GM08714 (cell line): ENCODE data around the gene MYL6.

Experiments
- H3K4me3 ChIP-seq: fragments of 200-500 bp; sonication (Bioruptor generic); 2 replicates; pipeline ENCODE4 v1.5.1; 2014; ENCODE audit warnings: mild to moderate bottlenecking, low read length, inconsistent platforms
- ZNF274 ChIP-seq: IDR thresholded peaks from 2 replicates; pipeline ENCODE4 v1.6.1; 2012; ENCODE audit warnings: mild to moderate bottlenecking, low read depth, low read length

MYL6 gene

GRCh38 chr12:56143870-56144269 lies 14.3 kb upstream of the MYL6 start:
- no peak for TF ChIP-seq ZNF274
- no peak overlapping the region for H3K4me3 ChIP-seq

DNA sequence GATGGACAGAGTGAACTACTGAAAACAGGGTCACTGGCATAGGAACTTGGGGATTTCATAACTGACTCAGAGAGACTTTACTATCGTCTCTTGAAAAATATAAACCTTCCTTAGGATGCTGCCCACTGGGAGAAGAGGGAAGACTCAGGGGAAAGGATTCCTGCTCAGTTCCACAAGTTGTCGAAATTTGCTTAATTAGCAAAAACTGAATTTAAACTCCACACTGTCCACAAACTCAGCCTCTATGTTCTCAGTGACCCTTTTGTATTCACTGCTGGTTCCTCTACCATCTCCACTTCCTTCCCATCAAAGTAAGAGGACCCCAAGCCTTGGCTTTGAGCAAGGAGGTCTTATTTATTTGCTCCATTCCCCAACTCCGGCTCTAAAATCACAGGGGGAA lies 12.9 kb upstream of the MYL6 start:
- H3K4me3 ChIP-seq = no peak overlapping the region
- no peak for TF ChIP-seq ZNF274

DNA sequence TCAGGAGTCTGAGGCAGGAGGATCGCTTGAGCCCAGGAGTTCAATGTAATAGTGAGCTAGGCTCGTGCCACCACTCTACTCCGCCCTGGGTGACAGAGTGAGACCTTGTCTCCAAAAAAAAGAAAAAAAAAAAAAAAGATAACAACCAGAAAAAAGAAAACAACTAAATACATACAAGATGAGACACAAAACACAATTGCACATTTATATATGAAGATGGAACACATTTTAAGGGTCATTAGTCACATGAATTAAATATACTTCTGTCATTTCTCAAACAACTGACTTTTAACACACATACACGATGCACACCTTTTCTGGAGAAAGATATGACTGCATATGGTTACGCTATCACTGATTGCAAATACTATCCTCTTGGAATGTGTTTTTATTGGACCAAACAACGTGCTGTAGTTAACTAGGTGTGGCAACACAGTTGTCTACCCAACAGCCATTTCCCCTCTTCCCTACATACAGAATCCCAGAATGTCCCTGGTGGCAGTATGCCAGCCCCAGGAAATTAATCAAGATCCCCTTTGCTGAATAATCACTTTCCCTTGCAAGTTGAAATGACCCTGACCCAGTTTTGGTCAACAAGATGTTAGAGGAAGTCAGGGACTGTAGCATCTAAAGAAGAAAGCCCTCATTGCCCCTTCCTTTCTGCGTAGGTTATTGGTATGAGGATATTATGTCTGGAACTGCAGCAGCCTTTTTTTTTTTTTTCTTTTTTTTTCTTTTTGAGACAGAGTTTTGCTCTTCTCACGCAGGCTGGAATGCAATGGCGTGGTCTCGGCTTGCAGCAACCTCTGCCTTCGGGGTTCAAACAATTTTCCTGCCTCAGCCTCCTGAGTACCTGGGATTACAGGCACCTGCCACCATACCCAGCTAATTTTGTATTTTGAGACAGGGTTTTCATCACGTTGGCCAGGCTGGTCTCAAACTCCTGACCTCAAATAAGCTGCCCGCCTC lies 11.4 kb upstream of the MYL6 start:
- H3K4me3 ChIP-seq = no peak overlapping the region
- TF ChIP-seq ZNF274 = no peak

- TF ChIP-seq ZNF274 = no peak
- no peak overlapping the region for H3K4me3 ChIP-seq
Observed at GRCh38 chr12:56150563-56150962, 7.6 kb upstream of the MYL6 start.

DNA sequence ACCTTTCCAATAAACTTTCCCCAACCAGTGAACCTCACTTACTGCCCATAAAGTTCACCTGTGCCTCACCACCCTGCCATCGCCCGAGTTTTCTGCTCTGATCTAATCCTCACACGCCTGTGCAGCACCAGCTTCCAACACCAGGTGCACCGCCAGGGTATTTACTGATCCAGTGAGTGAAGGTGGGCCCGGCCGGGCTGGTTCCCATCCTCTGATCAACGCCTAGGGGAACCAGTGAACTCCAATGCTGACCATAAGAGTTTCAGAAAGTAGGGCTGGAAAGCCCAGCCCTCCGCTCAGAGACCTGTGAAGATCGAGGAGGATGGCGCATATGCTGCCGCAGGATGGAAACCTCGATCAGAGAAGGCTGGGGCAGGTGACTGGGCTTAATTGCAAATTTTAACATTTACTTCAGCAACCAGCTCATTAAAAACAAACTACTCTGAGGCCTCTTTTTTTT lies 6.5 kb upstream of the MYL6 start:
- peak overlapping the region; percentile 69 for H3K4me3 ChIP-seq
- no peak for TF ChIP-seq ZNF274

- peak within 1 kb of the TSS; percentile 69 for H3K4me3 ChIP-seq
- no peak for TF ChIP-seq ZNF274
Observed at GRCh38 chr12:56152132-56152755, 5.9 kb upstream of the MYL6 start, which contains the start of gene MYL6B. MYL6B (plus strand) TSS chr12:56152587; CDS start chr12:56153919, 1,332 bp downstream.

DNA sequence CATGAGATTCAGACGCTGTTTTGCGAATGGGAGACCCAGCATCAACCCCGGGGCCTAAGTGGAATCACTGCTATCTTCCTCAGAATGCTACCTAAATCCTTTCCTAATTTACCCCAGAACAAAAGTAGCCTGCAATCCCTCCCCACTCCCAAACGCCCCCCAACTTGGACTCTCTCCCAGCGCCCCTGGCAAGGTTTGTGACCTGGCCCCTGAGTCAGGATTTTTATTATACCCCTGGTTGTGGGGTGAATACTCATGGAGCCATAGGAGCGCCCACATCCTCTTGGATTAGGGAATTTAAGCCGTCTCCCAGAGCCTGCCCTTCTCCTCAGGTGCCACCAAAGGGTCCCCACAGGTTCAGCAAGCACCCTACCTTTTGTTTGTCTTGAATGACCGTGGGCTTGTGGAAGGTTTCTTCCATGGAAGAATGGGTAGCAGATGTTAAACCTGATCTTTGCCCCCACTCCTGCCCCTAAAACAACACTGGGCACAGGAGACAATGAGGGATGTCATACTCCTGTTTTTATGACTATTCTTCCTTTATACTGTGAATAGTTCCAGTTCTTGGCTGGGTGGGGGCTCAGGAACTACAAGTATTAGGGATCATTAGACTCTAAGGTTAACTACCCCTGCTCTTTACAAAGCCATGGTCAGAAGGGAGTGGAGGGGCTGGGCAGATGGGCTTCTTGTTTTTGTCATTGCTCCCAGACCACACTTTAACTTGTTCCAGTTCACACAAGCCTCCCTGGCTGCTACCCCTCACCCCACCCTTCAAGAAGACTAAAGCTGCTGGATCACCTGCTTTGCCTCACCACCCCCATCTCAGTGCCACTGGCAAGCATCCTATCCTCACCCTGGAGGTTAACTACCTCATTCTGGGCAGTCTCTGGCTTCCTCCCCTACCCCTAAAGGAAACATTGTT lies 5.1 kb upstream of the MYL6 start:
- no peak for TF ChIP-seq ZNF274
- peak overlapping the region; percentile 69 for H3K4me3 ChIP-seq

DNA sequence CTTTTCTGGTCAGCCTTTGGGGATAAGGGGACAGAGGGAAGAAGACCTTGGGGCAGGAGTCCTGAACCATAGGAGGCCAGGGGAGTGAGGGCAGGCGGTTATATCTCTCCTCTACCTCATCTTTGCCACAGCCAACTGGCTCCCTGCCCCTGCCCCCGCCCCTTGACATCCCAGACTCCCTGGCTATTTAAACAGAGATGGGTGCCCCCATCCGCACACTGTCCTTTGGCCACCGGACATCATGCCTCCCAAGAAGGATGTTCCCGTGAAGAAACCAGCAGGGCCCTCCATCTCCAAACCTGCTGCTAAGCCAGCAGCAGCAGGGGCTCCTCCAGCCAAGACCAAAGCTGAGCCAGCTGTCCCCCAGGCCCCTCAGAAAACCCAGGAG lies 4.5 kb upstream of the MYL6 start:
- H3K4me3 ChIP-seq = no peak overlapping the region
- no peak for TF ChIP-seq ZNF274

GRCh38 chr12:56154246-56154771 lies 3.9 kb upstream of the MYL6 start:
- no peak for TF ChIP-seq ZNF274
- H3K4me3 ChIP-seq = no peak overlapping the region

- no peak overlapping the region for H3K4me3 ChIP-seq
- TF ChIP-seq ZNF274 = no peak
Observed at GRCh38 chr12:56154818-56155217, 3.3 kb upstream of the MYL6 start.

DNA sequence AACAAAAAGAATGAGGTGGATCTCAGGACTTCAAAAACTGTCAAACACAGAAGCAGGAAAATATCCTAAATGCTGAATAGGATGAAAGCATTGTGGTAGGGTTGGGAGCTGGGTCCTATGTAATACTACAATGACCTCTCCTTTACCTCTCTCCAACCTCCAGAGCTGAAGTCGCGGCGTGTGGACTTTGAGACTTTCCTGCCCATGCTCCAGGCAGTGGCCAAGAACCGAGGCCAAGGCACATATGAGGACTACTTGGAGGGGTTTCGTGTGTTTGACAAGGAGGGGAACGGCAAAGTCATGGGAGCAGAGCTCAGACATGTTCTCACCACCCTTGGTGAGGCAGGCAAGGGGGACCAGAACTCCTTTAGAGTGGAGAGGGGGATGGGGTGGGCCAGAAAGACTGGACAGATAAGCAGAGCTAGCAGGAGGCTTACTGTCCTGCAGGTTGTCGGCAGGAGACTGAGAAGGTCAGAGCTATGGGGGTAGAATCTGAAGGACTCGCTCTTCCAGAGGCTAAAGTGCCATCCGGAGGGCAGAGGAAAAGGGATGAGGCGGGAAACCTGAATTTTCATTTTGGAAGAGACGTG lies 2.8 kb upstream of the MYL6 start:
- no peak for TF ChIP-seq ZNF274
- no peak overlapping the region for H3K4me3 ChIP-seq

- peak overlapping the region; percentile 68; the same call in 1 of the 2 replicates for H3K4me3 ChIP-seq
Observed at GRCh38 chr12:56156464-56157200, 1.5 kb upstream of the MYL6 start.
